Anterior cingulate cortex (tissue), 58 donors: ENCODE measurements around the gene PTP4A1.

Experiments
- DNase-seq, 58 donors: peaks; one replicate each; lab custom pipeline; 2025; lab: John Stamatoyannopoulos, UW

Gene PTP4A1

DNA sequence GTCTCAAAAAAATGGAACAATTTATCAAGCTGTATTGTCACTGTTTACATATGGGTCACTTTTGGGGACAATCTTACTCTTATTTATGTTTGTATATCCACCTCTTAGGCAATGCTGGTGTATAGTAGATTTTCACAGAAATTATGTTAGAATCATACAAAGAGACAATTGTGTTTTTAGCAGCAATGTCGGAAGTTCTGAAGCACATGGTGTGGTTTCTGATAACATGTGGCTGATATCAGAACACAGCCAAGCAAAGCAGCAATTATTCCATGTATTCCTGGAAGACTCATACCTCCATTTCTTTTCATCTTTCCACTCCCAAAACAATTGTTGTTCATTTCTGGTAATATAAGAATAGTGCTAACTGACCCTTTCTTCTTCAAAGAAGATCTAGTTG lies 17.5 kb upstream of the PTP4A1 start:
- DNase-seq = no peak

DNA sequence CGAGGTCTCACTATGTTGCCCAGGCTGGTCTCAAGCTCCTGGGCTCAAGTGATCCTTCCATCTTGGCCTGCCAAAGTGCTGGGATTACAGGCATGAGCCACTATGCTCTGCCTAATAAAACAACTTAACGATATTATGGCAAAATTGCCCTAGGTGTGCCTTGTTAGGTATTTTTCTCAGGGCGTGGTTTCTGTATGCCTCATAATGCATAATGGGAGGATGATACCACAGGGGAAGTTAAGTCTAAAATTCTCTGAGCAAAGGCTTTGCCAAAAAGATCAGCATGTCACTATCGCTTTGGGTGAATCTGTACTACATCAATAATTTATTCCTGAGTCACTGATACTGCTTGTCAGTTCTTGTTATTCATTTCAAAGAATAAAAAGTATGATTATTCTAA lies 15.9 kb upstream of the PTP4A1 start:
- DNase-seq = no peak

DNA sequence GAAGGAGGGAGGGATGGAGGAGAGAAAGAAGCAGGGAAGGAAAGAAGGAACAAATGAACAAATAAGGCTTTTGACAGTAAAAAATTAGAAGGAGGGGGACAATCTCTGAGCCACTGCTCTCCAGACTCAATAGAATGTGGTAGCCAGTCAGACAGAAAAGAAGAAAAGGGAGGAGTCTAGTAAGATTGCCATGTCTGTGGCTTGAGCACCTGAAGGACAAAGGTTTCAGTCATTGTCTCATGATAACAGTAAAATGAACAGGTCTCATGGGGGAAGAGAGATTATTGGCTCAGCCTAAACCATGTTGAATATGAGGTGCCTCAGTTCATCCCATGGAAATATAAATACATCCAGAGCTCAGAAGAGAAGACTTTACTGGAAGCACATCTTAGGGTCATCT lies 14.0 kb upstream of the PTP4A1 start:
- DNase-seq = no peak

GRCh38 chr6:63560801-63561287 lies 11.4 kb upstream of the PTP4A1 start:
- DNase-seq = no peak

- DNase-seq = no peak
Measured at GRCh38 chr6:63561288-63561687, 11.0 kb upstream of the PTP4A1 start.

- DNase-seq = no peak
Measured at GRCh38 chr6:63563235-63563634, 9.0 kb upstream of the PTP4A1 start.

DNA sequence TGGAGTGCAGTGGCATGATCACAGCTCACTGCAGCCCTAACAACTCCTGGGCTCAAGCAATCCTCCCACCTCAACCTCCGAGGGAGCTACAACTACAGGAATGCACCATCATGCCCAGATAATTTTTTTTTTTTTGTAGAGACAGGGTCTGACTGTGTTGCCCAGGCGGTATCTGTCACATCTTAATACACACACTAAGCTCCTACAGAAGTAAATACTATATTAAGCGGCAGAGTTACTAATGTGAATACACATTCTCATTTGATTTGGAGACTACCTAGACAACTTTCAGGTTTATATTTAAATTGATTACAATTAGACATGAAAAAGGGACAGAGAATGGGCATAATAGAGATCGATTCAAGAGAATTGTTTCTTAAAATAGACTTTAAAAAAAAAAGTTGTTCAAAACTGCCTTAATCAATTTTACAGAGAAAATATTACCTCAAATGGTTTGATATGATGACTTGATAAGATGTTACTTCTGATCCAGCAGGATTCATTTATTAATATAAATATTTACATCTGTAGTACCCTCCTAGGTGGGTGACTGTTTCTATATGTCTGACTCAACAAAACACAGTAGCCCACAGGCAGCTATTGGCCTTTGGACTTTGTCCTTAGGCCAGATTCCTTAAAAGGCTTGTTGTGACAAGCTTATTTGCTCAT lies 7.1 kb upstream of the PTP4A1 start:
- DNase-seq = no peak

GRCh38 chr6:63565727-63566596 lies 6.3 kb upstream of the PTP4A1 start:
- DNase-seq = no peak

GRCh38 chr6:63567966-63568365 lies 4.3 kb upstream of the PTP4A1 start:
- no peak for DNase-seq

GRCh38 chr6:63571361-63572043 lies 778 bp upstream of the PTP4A1 start:
- peak in 19 of 58 donors; percentile 28 to 81 (median 50) for DNase-seq

- peak in 2 of 58 donors; percentile 51 to 57 for DNase-seq
Measured at GRCh38 chr6:63572747-63573075, 431 bp downstream of the PTP4A1 start.

DNA sequence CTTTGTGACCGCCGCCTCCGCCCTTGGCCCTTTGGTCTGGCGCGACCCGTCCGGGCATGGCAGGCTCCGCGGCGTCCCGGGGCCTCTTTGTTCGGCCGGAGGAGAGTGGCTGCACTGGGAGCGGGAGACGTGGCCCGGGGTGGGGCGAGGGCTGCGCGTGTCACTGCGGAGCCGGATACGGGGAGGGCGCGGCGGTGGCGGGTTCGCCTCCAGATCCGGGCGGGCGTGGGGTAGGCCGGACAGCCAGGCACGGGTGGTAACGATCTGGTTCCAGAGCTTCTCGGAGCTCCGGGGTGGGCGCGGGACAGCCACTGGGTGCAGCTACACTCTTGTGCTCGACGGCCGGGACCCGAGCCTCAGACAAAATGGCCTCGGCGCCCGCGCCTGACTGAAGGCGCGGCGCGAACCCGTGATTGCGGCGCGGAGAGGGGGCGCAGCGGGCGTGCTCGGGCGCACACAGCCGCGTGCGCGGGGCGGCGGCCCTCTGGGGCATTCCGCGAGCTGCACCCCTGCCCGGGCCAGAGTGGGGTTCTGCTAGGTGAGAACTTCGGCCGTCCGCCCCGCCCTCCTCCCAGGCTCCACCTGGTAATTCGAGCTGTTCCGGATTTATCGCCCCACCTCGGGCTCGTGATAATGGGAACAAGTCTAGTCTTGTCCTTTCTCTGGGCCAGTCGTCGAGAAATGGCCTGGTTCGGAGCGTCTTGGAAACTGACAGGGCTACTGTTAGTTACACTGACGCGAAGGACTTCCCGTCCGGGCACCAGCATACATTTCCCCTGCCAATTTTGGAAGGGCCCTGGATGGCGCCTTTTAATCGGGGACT lies 1.0 kb downstream of the PTP4A1 start:
- DNase-seq = peak in 56 of 58 donors; percentile 26 to 83 (median 64)

- DNase-seq = peak in 1 of 58 donors; percentile 2
Measured at GRCh38 chr6:63573899-63574553, 1.7 kb downstream of the PTP4A1 start.

GRCh38 chr6:63574554-63574900 lies 2.2 kb downstream of the PTP4A1 start:
- no peak for DNase-seq

DNA sequence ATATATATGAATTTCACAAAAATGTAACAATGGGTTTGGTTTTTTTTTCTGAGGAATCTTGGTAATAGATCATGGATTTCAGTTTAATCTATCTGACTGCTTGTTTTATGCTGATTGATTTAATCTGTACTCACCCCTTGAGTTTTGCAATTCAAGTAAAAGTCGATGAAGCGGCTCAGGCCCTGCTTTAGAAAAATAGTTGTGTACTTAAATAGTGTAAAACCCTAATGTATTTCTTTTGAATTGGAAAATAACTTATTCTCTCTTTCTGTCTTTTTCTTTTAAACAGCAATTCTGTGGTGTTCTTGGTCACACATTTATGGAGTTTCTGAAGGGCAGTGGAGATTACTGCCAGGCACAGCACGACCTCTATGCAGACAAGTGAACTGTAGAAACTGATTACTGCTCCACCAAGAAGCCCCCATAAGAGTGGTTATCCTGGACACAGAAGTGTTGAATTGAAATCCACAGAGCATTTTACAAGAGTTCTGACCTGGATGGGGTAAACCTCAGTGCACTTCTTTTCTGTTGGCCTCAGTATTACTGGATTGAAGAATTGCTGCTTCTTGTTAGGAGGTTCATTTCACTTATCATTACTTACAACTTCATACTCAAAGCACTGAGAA lies 4.0 kb downstream of the PTP4A1 start:
- no peak for DNase-seq

- DNase-seq = no peak
Measured at GRCh38 chr6:63576985-63577712, 4.9 kb downstream of the PTP4A1 start.

DNA sequence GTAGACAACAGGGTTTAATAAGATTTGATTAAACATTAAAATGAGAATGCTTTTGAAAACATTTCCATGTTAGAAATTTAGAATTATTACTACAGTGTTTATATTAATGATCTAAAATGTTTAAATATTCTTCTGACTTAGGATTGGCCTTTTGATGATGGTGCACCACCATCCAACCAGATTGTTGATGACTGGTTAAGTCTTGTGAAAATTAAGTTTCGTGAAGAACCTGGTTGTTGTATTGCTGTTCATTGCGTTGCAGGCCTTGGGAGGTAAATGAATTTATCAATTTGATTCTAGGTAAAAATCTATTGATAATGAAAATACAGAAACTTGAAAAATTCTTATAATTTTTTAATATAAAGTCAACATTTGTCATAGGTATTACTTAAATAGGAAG lies 6.5 kb downstream of the PTP4A1 start:
- DNase-seq = no peak

GRCh38 chr6:63579937-63580703 lies 7.8 kb downstream of the PTP4A1 start:
- no peak for DNase-seq
